Mucosa of stomach (tissue), 1 donor: ENCODE data around the gene SRBD1.

ENCODE experiments used
- H3K27me3 ChIP-seq: one replicate; pipeline ENCODE4 v1.7.0; 2013; ENCODE audit warnings: mild to moderate bottlenecking, low read length; ENCODE audit not compliant: control insufficient read depth, insufficient read depth
- H3K36me3 ChIP-seq: one replicate; pipeline ENCODE4 v1.7.0; 2013; ENCODE audit warnings: low read length; ENCODE audit not compliant: control insufficient read depth, insufficient read depth
- H3K4me1 ChIP-seq: one replicate; pipeline ENCODE4 v1.7.0; 2013; ENCODE audit warnings: mild to moderate bottlenecking, low read length; ENCODE audit not compliant: control insufficient read depth, insufficient read depth
- H3K4me3 ChIP-seq: one replicate; pipeline ENCODE4 v1.7.0; 2013; ENCODE audit warnings: low read length
- H3K9ac ChIP-seq: one replicate; pipeline ENCODE4 v1.7.0; 2013; ENCODE audit warnings: mild to moderate bottlenecking, low read length, moderate library complexity
- H3K9me3 ChIP-seq: one replicate; pipeline ENCODE4 v1.7.0; 2013; ENCODE audit warnings: mild to moderate bottlenecking, low read length, moderate library complexity; ENCODE audit not compliant: control insufficient read depth
- donor health status: Pancreatic carcinoma.

The SRBD1 gene

DNA sequence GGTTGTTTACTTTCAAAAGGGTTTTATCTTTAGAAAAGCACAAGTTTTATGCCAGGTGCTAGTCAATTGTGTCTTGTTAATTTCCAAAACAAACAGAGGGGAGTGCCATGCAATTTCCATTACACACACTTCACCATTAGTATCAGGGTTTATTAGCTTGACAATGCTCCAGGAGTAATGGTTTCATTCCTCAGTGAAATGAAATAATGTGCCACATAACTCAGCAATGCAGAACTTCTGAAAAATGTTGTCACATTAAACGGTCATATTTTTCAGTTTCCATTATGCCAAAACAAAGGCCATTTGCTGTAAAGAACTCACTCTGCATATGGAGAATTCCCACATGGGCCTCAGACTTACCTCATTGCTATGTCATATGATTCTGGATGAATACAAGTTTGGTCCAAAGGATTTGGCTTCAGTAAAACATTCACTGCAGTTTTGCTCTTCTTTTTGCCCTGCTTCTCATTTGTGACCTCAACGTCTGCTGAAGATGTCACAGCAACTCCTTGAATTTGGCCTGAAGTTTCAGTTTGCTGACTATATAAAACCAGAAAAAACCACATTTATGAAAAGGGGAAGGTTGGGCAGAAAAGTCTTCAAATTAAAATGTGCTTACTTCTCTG is 198.2 kb downstream of the SRBD1 start:
- Histone ChIP-seq H3K9ac (no peak overlapping the region), H3K27me3 (no peaks in the 10 kb centered on the region), H3K36me3 (no peaks in the 10 kb centered on the region), H3K4me1 (no peaks in the 10 kb centered on the region), H3K4me3 (no peak overlapping the region), H3K9me3 (no peaks in the 10 kb centered on the region)

DNA sequence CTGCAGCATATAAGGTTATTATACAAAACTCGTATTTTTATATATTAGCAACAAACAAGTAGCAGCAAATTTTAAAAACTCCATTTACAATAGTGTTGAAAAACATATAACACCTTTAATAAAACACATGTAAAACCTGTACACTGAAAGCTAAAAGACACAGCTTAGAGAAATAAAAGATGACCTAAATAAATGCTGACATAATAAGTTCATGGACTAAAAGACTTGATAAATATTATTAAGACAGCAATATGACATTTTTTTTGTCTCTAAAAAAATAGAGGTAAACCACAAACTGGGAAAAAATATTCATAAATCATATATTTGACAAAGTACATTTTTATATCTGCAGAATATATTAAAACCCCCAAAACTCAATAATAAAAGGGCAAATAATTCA is 201.4 kb downstream of the SRBD1 start:
- Histone ChIP-seq H3K9me3 (no peaks in the 10 kb centered on the region), H3K9ac (no peak overlapping the region), H3K36me3 (no peaks in the 10 kb centered on the region), H3K4me3 (no peak overlapping the region), H3K4me1 (no peaks in the 10 kb centered on the region), H3K27me3 (no peaks in the 10 kb centered on the region)

DNA sequence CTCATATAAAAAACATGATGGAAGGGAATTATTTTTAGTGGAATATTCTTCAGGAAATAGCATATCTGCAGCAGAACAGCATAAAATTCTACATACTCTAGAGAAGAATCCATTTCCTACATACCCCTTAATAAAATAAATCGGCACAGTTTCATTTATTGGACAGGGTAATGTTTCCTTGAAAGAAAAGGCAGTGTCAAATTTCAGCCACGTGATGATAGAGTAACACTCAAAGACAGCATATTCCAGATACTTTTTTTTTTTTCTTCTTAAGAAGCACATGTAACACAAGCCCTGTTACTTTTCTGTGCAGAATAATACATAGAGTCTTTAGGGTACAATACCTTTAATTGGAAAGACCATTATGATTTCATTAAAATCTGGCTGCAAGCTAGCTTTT is 204.4 kb downstream of the SRBD1 start:
- no peaks in the 10 kb centered on the region for H3K4me1 ChIP-seq
- no peaks in the 10 kb centered on the region for H3K27me3 ChIP-seq
- no peaks in the 10 kb centered on the region for H3K9me3 ChIP-seq
- no peaks in the 10 kb centered on the region for H3K36me3 ChIP-seq
- H3K9ac ChIP-seq = no peak overlapping the region
- no peak overlapping the region for H3K4me3 ChIP-seq

DNA sequence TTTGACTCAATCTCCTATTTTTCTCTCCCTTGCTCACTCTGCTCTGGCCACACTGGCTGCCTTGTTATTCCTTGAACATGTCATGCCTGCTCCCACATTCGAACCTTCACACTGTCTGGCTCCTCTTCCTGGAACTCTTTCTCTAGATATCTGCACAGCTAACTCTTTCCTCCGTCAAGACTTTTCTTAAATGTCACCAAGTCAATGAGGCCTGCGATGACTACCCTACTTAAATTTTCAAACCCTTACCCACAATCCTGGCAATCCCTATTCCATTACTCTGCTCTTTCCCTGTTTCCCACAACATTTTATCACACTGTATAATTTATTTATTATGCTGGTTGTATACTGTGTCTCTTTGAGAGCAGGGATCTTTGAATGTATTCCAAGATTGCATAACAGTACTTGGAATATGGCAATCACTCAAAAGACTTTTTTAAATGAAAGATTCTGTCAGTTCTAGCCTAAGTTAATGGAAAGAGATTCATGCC is 206.2 kb downstream of the SRBD1 start:
- no peaks in the 10 kb centered on the region for H3K4me1 ChIP-seq
- H3K9me3 ChIP-seq = no peaks in the 10 kb centered on the region
- no peaks in the 10 kb centered on the region for H3K36me3 ChIP-seq
- H3K9ac ChIP-seq = no peak overlapping the region
- H3K27me3 ChIP-seq = no peaks in the 10 kb centered on the region
- H3K4me3 ChIP-seq = no peak overlapping the region

- Histone ChIP-seq H3K9me3 (no peaks in the 10 kb centered on the region), H3K4me1 (no peaks in the 10 kb centered on the region), H3K4me3 (no peak overlapping the region), H3K27me3 (no peaks in the 10 kb centered on the region), H3K9ac (no peak overlapping the region), H3K36me3 (no peaks in the 10 kb centered on the region)
Measured at GRCh38 chr2:45403036-45403435, 208.0 kb downstream of the SRBD1 start.

DNA sequence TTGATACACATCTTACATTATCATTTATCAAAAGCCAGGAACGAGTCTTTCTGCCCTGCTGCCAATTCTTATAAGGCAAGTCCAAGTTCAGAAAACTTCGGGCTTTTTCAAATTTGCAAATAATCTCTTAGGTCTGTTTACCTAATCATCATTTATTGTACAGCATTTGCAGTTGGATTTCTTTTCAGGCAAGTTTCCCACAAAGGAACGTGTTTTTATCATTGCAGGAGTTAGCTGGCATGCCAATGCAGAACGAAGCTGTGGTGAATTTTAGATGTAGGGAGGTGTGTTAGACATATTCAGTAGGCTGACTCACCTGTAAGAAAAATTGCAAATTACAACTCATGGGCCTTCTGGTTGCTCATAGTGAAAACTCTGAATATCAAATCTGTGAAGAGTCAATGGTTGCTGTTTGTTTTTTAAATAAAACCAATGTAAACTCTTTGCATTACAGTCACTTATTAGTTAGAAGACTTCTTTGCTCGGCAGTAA is 209.6 kb downstream of the SRBD1 start:
- H3K4me3 ChIP-seq = no peak overlapping the region
- no peak overlapping the region for H3K9ac ChIP-seq
- no peaks in the 10 kb centered on the region for H3K9me3 ChIP-seq
- no peaks in the 10 kb centered on the region for H3K36me3 ChIP-seq
- H3K4me1 ChIP-seq = no peaks in the 10 kb centered on the region
- H3K27me3 ChIP-seq = no peaks in the 10 kb centered on the region

GRCh38 chr2:45399040-45399784 is 211.9 kb downstream of the SRBD1 start:
- Histone ChIP-seq H3K36me3 (no peaks in the 10 kb centered on the region), H3K9ac (no peak overlapping the region), H3K4me1 (no peaks in the 10 kb centered on the region), H3K9me3 (no peaks in the 10 kb centered on the region), H3K4me3 (no peak overlapping the region), H3K27me3 (no peaks in the 10 kb centered on the region)

DNA sequence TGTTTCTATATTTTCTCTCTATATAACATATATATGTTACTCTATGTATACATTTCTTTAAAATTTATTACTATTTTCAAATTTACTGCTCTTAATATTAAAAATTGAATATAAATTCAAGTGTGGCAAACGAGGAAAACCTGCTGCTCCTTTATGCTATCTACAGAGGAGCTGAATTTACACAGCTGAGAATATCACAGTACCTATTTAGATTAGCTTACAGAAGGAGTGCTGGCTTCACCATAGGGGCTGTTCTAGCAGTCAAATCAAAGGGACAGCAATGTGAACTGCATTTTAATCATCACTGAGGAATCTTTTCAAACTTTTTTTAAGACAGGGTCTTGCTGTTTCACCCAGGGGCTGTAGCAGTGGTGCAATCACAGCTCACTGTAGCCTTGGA is 213.8 kb downstream of the SRBD1 start:
- Histone ChIP-seq H3K36me3 (no peaks in the 10 kb centered on the region), H3K9me3 (no peaks in the 10 kb centered on the region), H3K4me1 (no peaks in the 10 kb centered on the region), H3K4me3 (no peak overlapping the region), H3K27me3 (no peaks in the 10 kb centered on the region), H3K9ac (no peak overlapping the region)

GRCh38 chr2:45396671-45397070 is 214.4 kb downstream of the SRBD1 start:
- Histone ChIP-seq H3K9me3 (no peaks in the 10 kb centered on the region), H3K9ac (no peak overlapping the region), H3K27me3 (no peaks in the 10 kb centered on the region), H3K36me3 (no peaks in the 10 kb centered on the region), H3K4me1 (no peaks in the 10 kb centered on the region), H3K4me3 (no peak overlapping the region)

- Histone ChIP-seq H3K4me3 (no peak overlapping the region), H3K4me1 (no peaks in the 10 kb centered on the region)
Measured at GRCh38 chr2:45394842-45395241, 216.2 kb downstream of the SRBD1 start.

DNA sequence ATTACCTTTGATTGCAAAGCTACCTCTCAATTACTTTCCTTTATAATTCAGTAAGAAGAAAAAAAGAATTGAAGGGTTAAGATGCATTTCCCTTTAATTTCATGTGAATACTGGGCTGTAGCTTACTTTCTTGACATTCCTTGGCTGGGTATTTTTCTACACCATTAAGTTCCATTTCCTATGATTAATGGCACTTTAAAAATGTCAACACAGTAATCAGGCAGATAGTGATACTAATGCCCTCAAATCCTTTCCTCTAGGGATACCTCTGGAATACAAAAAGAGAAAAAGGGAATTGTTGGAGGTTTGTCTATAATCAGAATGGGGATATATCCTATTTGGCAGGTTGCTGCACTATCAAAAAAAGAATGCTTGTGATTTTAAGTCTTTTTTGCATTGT is 216.9 kb downstream of the SRBD1 start:
- no peaks in the 10 kb centered on the region for H3K36me3 ChIP-seq
- H3K4me3 ChIP-seq = no peak overlapping the region
- H3K9ac ChIP-seq = no peak overlapping the region
- H3K4me1 ChIP-seq = no peaks in the 10 kb centered on the region
- H3K9me3 ChIP-seq = no peaks in the 10 kb centered on the region
- H3K27me3 ChIP-seq = no peaks in the 10 kb centered on the region

More at GRCh38 chr2:45394842-45395241, 216.2 kb downstream of the SRBD1 start:
- no peaks in the 10 kb centered on the region for H3K9me3 ChIP-seq
- H3K9ac ChIP-seq = no peak overlapping the region
- H3K36me3 ChIP-seq = no peaks in the 10 kb centered on the region
- H3K27me3 ChIP-seq = no peaks in the 10 kb centered on the region

- Histone ChIP-seq H3K27me3 (no peaks in the 10 kb centered on the region), H3K9me3 (no peaks in the 10 kb centered on the region), H3K4me1 (no peaks in the 10 kb centered on the region), H3K36me3 (no peaks in the 10 kb centered on the region), H3K4me3 (no peak overlapping the region), H3K9ac (no peak overlapping the region)
Measured at GRCh38 chr2:45391866-45392265, 219.2 kb downstream of the SRBD1 start.
